Tibial nerve (tissue), 4 donors: Measurements from ENCODE around the gene MPG.
A peak's percentile ranks its signal among the peaks of the same experiment; 100 is the strongest.

Experiments
- EP300 ChIP-seq, 2 donors: sonication (generic); formaldehyde crosslinking; IDR thresholded peaks; one replicate each; pipeline ENCODE4 v1.6.1; 2017; ENCODE audit warnings: antibody characterized with exemption in 2 of 2, mild to moderate bottlenecking in 1 of 2
- POLR2A ChIP-seq, 2 donors: fragments of 450-650 bp; IDR thresholded peaks; one replicate each; pipeline ENCODE4 v1.6.1; 2017; ENCODE audit warnings: antibody characterized with exemption in 2 of 2, mild to moderate bottlenecking in 2 of 2, moderate library complexity in 2 of 2
- TF ChIP-seq, protein P1 (sequence below), 5 experiments: fragments of 200-600 bp in 3 of 5; fragments of 450-650 bp in 2 of 5; sonication (generic) in 3 of 5; IDR thresholded peaks; one replicate each; pipeline ENCODE4 v1.5.1; 2016 to 2019; ENCODE audit warnings: antibody characterized with exemption in 5 of 5, mild to moderate bottlenecking in 3 of 5, moderate library complexity in 2 of 5

DNA sequence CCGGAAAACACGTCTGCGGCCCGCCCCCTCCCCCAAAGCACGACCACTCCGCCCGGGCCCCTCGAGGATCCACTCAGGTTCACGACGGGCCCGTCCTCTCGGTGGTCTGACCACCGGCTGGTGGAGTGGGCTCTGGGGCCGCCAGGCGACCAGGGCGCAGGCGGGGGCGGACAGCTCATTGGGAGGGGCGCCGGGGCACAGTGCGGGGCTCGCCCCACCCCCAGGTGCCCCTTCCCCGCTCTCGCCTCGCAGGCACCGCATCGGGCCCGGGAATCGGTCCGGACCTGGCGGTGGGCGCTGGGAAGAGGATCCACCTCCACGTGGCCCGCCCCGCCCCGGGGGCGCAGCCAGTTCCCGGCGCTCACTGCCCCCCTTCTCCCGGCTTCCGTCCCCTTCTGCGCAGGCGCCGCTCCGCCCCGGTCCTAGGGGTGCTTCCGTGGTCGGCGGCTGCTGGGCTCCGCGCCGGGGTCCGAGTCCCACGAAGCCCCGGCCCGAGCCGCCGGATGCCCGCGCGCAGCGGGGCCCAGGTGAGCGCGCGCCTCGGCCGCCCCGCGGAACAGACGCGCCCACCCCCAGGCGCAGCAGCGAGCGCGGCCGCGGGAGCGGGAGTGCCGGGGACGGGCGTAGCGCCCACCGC is at the start of gene MPG:
- TF ChIP-seq, protein P1, sequence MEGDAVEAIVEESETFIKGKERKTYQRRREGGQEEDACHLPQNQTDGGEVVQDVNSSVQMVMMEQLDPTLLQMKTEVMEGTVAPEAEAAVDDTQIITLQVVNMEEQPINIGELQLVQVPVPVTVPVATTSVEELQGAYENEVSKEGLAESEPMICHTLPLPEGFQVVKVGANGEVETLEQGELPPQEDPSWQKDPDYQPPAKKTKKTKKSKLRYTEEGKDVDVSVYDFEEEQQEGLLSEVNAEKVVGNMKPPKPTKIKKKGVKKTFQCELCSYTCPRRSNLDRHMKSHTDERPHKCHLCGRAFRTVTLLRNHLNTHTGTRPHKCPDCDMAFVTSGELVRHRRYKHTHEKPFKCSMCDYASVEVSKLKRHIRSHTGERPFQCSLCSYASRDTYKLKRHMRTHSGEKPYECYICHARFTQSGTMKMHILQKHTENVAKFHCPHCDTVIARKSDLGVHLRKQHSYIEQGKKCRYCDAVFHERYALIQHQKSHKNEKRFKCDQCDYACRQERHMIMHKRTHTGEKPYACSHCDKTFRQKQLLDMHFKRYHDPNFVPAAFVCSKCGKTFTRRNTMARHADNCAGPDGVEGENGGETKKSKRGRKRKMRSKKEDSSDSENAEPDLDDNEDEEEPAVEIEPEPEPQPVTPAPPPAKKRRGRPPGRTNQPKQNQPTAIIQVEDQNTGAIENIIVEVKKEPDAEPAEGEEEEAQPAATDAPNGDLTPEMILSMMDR (IDR thresholded peaks at IDR 0.05) = peak in 2 of 5 experiments; percentile 38 to 44
- TF ChIP-seq POLR2A (IDR thresholded peaks at IDR 0.05) (peak; percentile 75 to 81), EP300 (IDR thresholded peaks at IDR 0.05) (peak in 1 of 2 donors; percentile 79)
